H9 (cell line): ENCODE data around the gene LRP1B. TPM values are rescaled to one million over a fixed set of nuclear protein-coding genes. Genes with fewer than 3 reads are reported as not detected.

Experiments
- DNase-seq: peaks from one replicate; pipeline ENCODE4 v3.0.0-alpha.2; 2017
- H2AFZ ChIP-seq: one replicate; pipeline ENCODE4 v1.6.1; 2013; ENCODE audit warnings: mild to moderate bottlenecking, low read length, control low read depth, moderate library complexity
- H2AK5ac ChIP-seq: 2 replicates; pipeline ENCODE4 v1.6.1; 2013; ENCODE audit warnings: low read length, control low read depth, mixed read lengths; ENCODE audit not compliant: insufficient read length
- H2BK120ac ChIP-seq: one replicate; pipeline ENCODE4 v1.6.1; 2013; ENCODE audit warnings: low read depth, mild to moderate bottlenecking, low read length, control low read depth, inconsistent platforms; ENCODE audit not compliant: poor library complexity, severe bottlenecking
- H2BK12ac ChIP-seq: 2 replicates; pipeline ENCODE4 v1.6.1; 2013; ENCODE audit warnings: low read length, control low read depth, mixed read lengths, low read depth; ENCODE audit not compliant: insufficient read length
- H2BK15ac ChIP-seq: 2 replicates; pipeline ENCODE4 v1.6.1; 2013; ENCODE audit warnings: low read depth, low read length, control low read depth
- H2BK20ac ChIP-seq: one replicate; pipeline ENCODE4 v1.6.1; 2013; ENCODE audit warnings: low read depth, mild to moderate bottlenecking, low read length, control low read depth, inconsistent platforms; ENCODE audit not compliant: poor library complexity, severe bottlenecking
- H2BK5ac ChIP-seq: 2 replicates; pipeline ENCODE4 v1.6.1; 2013; ENCODE audit warnings: low read length, control low read depth, mixed read lengths; ENCODE audit not compliant: insufficient read length
- H3K14ac ChIP-seq: 2 replicates; pipeline ENCODE4 v1.6.1; 2013; ENCODE audit warnings: low read length, control low read depth; ENCODE audit not compliant: insufficient read depth
- H3K18ac ChIP-seq: 2 replicates; pipeline ENCODE4 v1.6.1; 2013; ENCODE audit warnings: low read depth, mild to moderate bottlenecking, mixed read lengths, low read length, control low read depth; ENCODE audit not compliant: insufficient read length
- H3K23ac ChIP-seq: 2 replicates; pipeline ENCODE4 v1.6.1; 2013; ENCODE audit warnings: low read length, control low read depth, mixed read lengths, low read depth; ENCODE audit not compliant: insufficient read length
- H3K23me2 ChIP-seq: 2 replicates; pipeline ENCODE4 v1.6.1; 2013; ENCODE audit warnings: low read depth, mild to moderate bottlenecking, mixed read lengths, low read length, control low read depth; ENCODE audit not compliant: insufficient read length, poor library complexity, severe bottlenecking
- H3K27ac ChIP-seq: 2 replicates; pipeline ENCODE4 v1.5.1; 2013; ENCODE audit warnings: low read length, control low read depth, mixed read lengths, low read depth; ENCODE audit not compliant: insufficient read length
- H3K27me3 ChIP-seq: 2 replicates; pipeline ENCODE4 v1.6.1; 2013; ENCODE audit warnings: low read length, control low read depth, inconsistent platforms; ENCODE audit not compliant: insufficient read depth
- H3K4ac ChIP-seq: 2 replicates; pipeline ENCODE4 v1.6.1; 2013; ENCODE audit warnings: low read depth, mild to moderate bottlenecking, control low read depth, inconsistent platforms, low read length, moderate library complexity
- H3K4me1 ChIP-seq: 2 replicates; pipeline ENCODE4 v1.6.1; 2013; ENCODE audit warnings: low read length, control low read depth, inconsistent platforms; ENCODE audit not compliant: insufficient read depth
- H3K4me2 ChIP-seq: 2 replicates; pipeline ENCODE4 v1.6.1; 2013; ENCODE audit warnings: low read length, control low read depth, mixed read lengths; ENCODE audit not compliant: insufficient read length, insufficient read depth
- H3K56ac ChIP-seq: 2 replicates; pipeline ENCODE4 v1.6.1; 2013; ENCODE audit warnings: low read depth, mild to moderate bottlenecking, mixed read lengths, low read length, control low read depth; ENCODE audit not compliant: insufficient read length
- H3K79me1 ChIP-seq: 2 replicates; pipeline ENCODE4 v1.6.1; 2013; ENCODE audit warnings: low read depth, mild to moderate bottlenecking, moderate library complexity, low read length, control low read depth, inconsistent platforms; ENCODE audit not compliant: insufficient read depth, poor library complexity, severe bottlenecking
- H3K79me2 ChIP-seq: 2 replicates; pipeline ENCODE4 v1.6.1; 2013; ENCODE audit warnings: low read length, control low read depth, inconsistent platforms; ENCODE audit not compliant: insufficient read depth
- H3K9ac ChIP-seq: 2 replicates; pipeline ENCODE4 v1.6.1; 2013; ENCODE audit warnings: low read length, control low read depth, mixed read lengths; ENCODE audit not compliant: insufficient read length; ENCODE audit errors: extremely low read depth
- H3K9me3 ChIP-seq: one replicate; pipeline ENCODE4 v1.6.1; 2013; ENCODE audit warnings: low read depth, low read length, inconsistent platforms; ENCODE audit not compliant: control insufficient read depth
- H3T11ph ChIP-seq: one replicate; pipeline ENCODE4 v1.6.1; 2013; ENCODE audit warnings: mild to moderate bottlenecking, low read length, control low read depth, inconsistent platforms
- H4K20me1 ChIP-seq: one replicate; pipeline ENCODE4 v1.6.1; 2013; ENCODE audit not compliant: control insufficient read depth, insufficient read length, insufficient read depth
- H4K5ac ChIP-seq: 2 replicates; pipeline ENCODE4 v1.6.1; 2013; ENCODE audit warnings: low read depth, mild to moderate bottlenecking, mixed read lengths, low read length, control low read depth; ENCODE audit not compliant: insufficient read length
- H4K8ac ChIP-seq: replicated peaks from 2 replicates; pipeline ENCODE4 v1.6.1; 2013; ENCODE audit warnings: low read length, control low read depth, mixed read lengths, low read depth; ENCODE audit not compliant: insufficient read length
- H4K91ac ChIP-seq: 2 replicates; pipeline ENCODE4 v1.6.1; 2013; ENCODE audit warnings: low read depth, mild to moderate bottlenecking, moderate library complexity, mixed read lengths, low read length, control low read depth; ENCODE audit not compliant: insufficient read length
- H3K27ac Mint-ChIP-seq, 3 experiments: 2 replicates in 2 of 3; 3 replicates in 1 of 3; pipeline ENCODE4 v1.8.0; 2020 to 2021; ENCODE audit warnings: mixed read lengths in 3 of 3, mild to moderate bottlenecking in 1 of 3, moderate library complexity in 1 of 3
- H3K27me3 Mint-ChIP-seq: 2 replicates; pipeline ENCODE4 v1.8.0; 2021; ENCODE audit warnings: low read depth, mild to moderate bottlenecking, moderate library complexity, mixed read lengths
- H3K36me3 Mint-ChIP-seq, 3 experiments: 2 replicates in 2 of 3; 3 replicates in 1 of 3; pipeline ENCODE4 v1.8.0; 2020 to 2021; ENCODE audit warnings: low read depth in 3 of 3, mixed read lengths in 3 of 3; ENCODE audit not compliant: insufficient read depth in 1 of 3
- H3K4me1 Mint-ChIP-seq, 2 experiments: 2 replicates each; pipeline ENCODE4 v1.8.0; 2020; ENCODE audit warnings: mixed read lengths in 2 of 2
- H3K4me3 Mint-ChIP-seq, 2 experiments: 2 replicates in 1 of 2; 3 replicates in 1 of 2; pipeline ENCODE4 v1.8.0; 2020 to 2021; ENCODE audit warnings: mild to moderate bottlenecking in 2 of 2, mixed read lengths in 2 of 2, moderate library complexity in 1 of 2
- H3K9me3 Mint-ChIP-seq, 2 experiments: 2 replicates in 1 of 2; 3 replicates in 1 of 2; pipeline ENCODE4 v1.8.0; 2020; ENCODE audit warnings: mild to moderate bottlenecking in 2 of 2, mixed read lengths in 2 of 2, moderate library complexity in 1 of 2
- CTCF ChIP-seq: fragments of 200-600 bp; sonication (generic); conservative IDR thresholded peaks from 3 replicates; pipeline ENCODE4 v1.8.0; 2021; ENCODE audit warnings: antibody characterized with exemption, mild to moderate bottlenecking
- WGBS: extraction: QIAGEN DNeasy Blood & Tissue Kit; methylation state at CpG from one replicate; pipeline ENCODE4 v1.1.7; 2013; ENCODE audit warnings: missing lambda C conversion rate, low lambda C conversion rate, mixed read lengths; ENCODE audit not compliant: insufficient read length; ENCODE audit errors: extremely low coverage; 5-methylcytosine and 5-hydroxymethylcytosine counted together
- total RNA-seq: library from RNA; stranded (reverse); gene quantifications from 2 replicates; pipeline ENCODE4 v1.2.1, GENCODE V29; 2021

LRP1B gene
- total RNA-seq, 1 experiment from 2014 or later: not detected

GRCh38 chr2:141316103-141316502 is 814.7 kb downstream of the LRP1B start:
- Histone ChIP-seq H3T11ph (no peak overlapping the region), H3K4me1 (no peaks in the 10 kb centered on the region), H4K8ac (no peak overlapping the region), H3K23ac (no peak overlapping the region), H2BK5ac (no peak overlapping the region), H3K23me2 (no peaks in the 10 kb centered on the region), H4K20me1 (no peaks in the 10 kb centered on the region), H3K27ac (no peak overlapping the region), H3K4me2 (no peak overlapping the region), H2BK15ac (no peak overlapping the region), H2BK12ac (no peak overlapping the region), H3K79me1 (no peaks in the 10 kb centered on the region), H2BK20ac (no peak overlapping the region), H3K14ac (no peak overlapping the region), H2AK5ac (no peak overlapping the region), H3K4ac (no peak overlapping the region), H2AFZ (no peak overlapping the region), H2BK120ac (no peak overlapping the region), H4K91ac (no peak overlapping the region), H3K79me2 (no peaks in the 10 kb centered on the region), H3K9me3 (no peaks in the 10 kb centered on the region), H3K9ac (no peak overlapping the region), H3K27me3 (no peaks in the 10 kb centered on the region), H3K56ac (no peak overlapping the region), H4K5ac (no peak overlapping the region), H3K18ac (no peak overlapping the region)
- Mint-ChIP-seq H3K4me3 (no peak overlapping the region), H3K9me3 (no peaks in the 10 kb centered on the region), H3K4me1 (peaks cover 4 to 6% of the 10 kb centered on the region in 2 experiments; a peak in 3 of 4 replicates), H3K27ac (no peak overlapping the region), H3K36me3 (no peaks in the 10 kb centered on the region), H3K27me3 (no peaks in the 10 kb centered on the region)
- no peak for DNase-seq
- TF ChIP-seq CTCF: no peak
- WGBS: no CpG with 5 or more reads among the region's 3 CpGs
